ENCODE results near the gene DLG2.

GRCh38 chr11:85394283-85394682 is 232.9 kb downstream of the DLG2 start:
- TF ChIP-seq CTCF (IDR thresholded peaks at IDR 0.05) = no peak
- no peak for TF ChIP-seq EP300 (IDR thresholded peaks at IDR 0.05)
- TF ChIP-seq POLR2A (IDR thresholded peaks at IDR 0.05) = no peak
- TF ChIP-seq POLR2AphosphoS5 (IDR thresholded peaks at IDR 0.05) = no peak
